SK-N-SH treated with all-trans-retinoic acid at 6 μM for 48 hours (cell line): Measurements from ENCODE around the gene SHB.

Experiments
- ATAC-seq: fragments of 200-7000 bp; cut with Tn5 transposase; 3 replicates; pipeline ENCODE4 v1.9.1; 2020; ENCODE audit warnings: mild to moderate bottlenecking, moderate library complexity
- ARNTL ChIP-seq: fragments of 450-650 bp; formaldehyde crosslinking; IDR thresholded peaks from 2 replicates; pipeline ENCODE4 v1.5.0; 2020; ENCODE audit warnings: low read depth, mild to moderate bottlenecking, moderate library complexity, borderline replicate concordance
- CREB5 ChIP-seq: fragments of 250-450 bp; sonication (Bioruptor Pico); IDR thresholded peaks from 2 replicates; pipeline ENCODE4 v1.5.1; 2020; ENCODE audit warnings: low read depth, mild to moderate bottlenecking, moderate library complexity
- CSDC2 ChIP-seq: fragments of 250-450 bp; sonication (Bioruptor Pico); IDR thresholded peaks from 2 replicates; pipeline ENCODE4 v1.5.0; 2020; ENCODE audit warnings: mild to moderate bottlenecking, moderate library complexity
- CSRNP3 ChIP-seq: fragments of 250-450 bp; sonication (Bioruptor Pico); IDR thresholded peaks from 2 replicates; pipeline ENCODE4 v1.5.1; 2021; ENCODE audit warnings: mild to moderate bottlenecking, moderate library complexity
- GLIS3 ChIP-seq: fragments of 250-450 bp; sonication (Bioruptor Pico); IDR thresholded peaks from 2 replicates; pipeline ENCODE4 v1.5.0; 2020; ENCODE audit warnings: mild to moderate bottlenecking, moderate library complexity
- ISL1 ChIP-seq: fragments of 250-450 bp; sonication (Bioruptor Pico); IDR thresholded peaks from 2 replicates; pipeline ENCODE4 v2.1.2; 2022; ENCODE audit warnings: mild to moderate bottlenecking, moderate library complexity
- OSR1 ChIP-seq: fragments of 250-450 bp; sonication (Bioruptor Pico); IDR thresholded peaks from 2 replicates; pipeline ENCODE4 v1.8.0; 2022; ENCODE audit warnings: moderate library complexity, mild to moderate bottlenecking, inconsistent platforms
- PATZ1 ChIP-seq: fragments of 250-450 bp; sonication (Bioruptor Pico); IDR thresholded peaks from 2 replicates; pipeline ENCODE4 v1.8.0; 2020; ENCODE audit warnings: mild to moderate bottlenecking, moderate library complexity, borderline replicate concordance
- POU6F1 ChIP-seq: fragments of 250-450 bp; sonication (Bioruptor Pico); IDR thresholded peaks from 2 replicates; pipeline ENCODE4 v1.8.0; 2021; ENCODE audit warnings: low read depth, mild to moderate bottlenecking, moderate library complexity, borderline replicate concordance
- PPARA ChIP-seq: fragments of 250-450 bp; sonication (Bioruptor Pico); IDR thresholded peaks from 2 replicates; pipeline ENCODE4 v1.5.0; 2020; ENCODE audit warnings: mild to moderate bottlenecking, borderline replicate concordance
- RARB ChIP-seq: fragments of 250-450 bp; sonication (Bioruptor Pico); IDR thresholded peaks from 2 replicates; pipeline ENCODE4 v1.8.0; 2021; ENCODE audit warnings: mild to moderate bottlenecking, moderate library complexity
- SNAI2 ChIP-seq: fragments of 250-450 bp; sonication (Bioruptor Pico); IDR thresholded peaks from 2 replicates; pipeline ENCODE4 v1.5.0; 2020; ENCODE audit warnings: mild to moderate bottlenecking, moderate library complexity
- TCF4 ChIP-seq: fragments of 250-450 bp; sonication (Bioruptor Pico); IDR thresholded peaks from 2 replicates; pipeline ENCODE4 v1.8.0; 2021; ENCODE audit warnings: mild to moderate bottlenecking, moderate library complexity, borderline replicate concordance
- TOX ChIP-seq: fragments of 250-450 bp; sonication (Bioruptor Pico); IDR thresholded peaks from 2 replicates; pipeline ENCODE4 v1.8.0; 2021; ENCODE audit warnings: mild to moderate bottlenecking, moderate library complexity, borderline replicate concordance
- TSHZ2 ChIP-seq: fragments of 250-450 bp; sonication (Bioruptor Pico); IDR thresholded peaks from 2 replicates; pipeline ENCODE4 v1.5.0; 2020; ENCODE audit warnings: mild to moderate bottlenecking, moderate library complexity
- ZC3H10 ChIP-seq: fragments of 250-450 bp; sonication (Bioruptor Pico); IDR thresholded peaks from 2 replicates; pipeline ENCODE4 v1.5.1; 2021; ENCODE audit warnings: mild to moderate bottlenecking, moderate library complexity
- ZFP3 ChIP-seq: fragments of 250-450 bp; sonication (Bioruptor Pico); IDR thresholded peaks from 2 replicates; pipeline ENCODE4 v1.5.0; 2020; ENCODE audit warnings: mild to moderate bottlenecking, moderate library complexity
- ZFP30 ChIP-seq: fragments of 450-650 bp; formaldehyde crosslinking; IDR thresholded peaks from 2 replicates; pipeline ENCODE4 v1.5.0; 2022; ENCODE audit warnings: mild to moderate bottlenecking, moderate library complexity
- ZNF565 ChIP-seq: fragments of 450-650 bp; formaldehyde crosslinking; conservative IDR thresholded peaks from 2 replicates; pipeline ENCODE4 v1.5.0; 2020; ENCODE audit warnings: low read depth, mild to moderate bottlenecking, moderate library complexity
- ZNF8 ChIP-seq: fragments of 450-650 bp; formaldehyde crosslinking; IDR thresholded peaks from 2 replicates; pipeline ENCODE4 v1.5.0; 2020; ENCODE audit warnings: mild to moderate bottlenecking, moderate library complexity

The SHB gene

GRCh38 chr9:37946041-37946440 is 123.0 kb downstream of the SHB start:
- ATAC-seq, result no peak
- TF ChIP-seq CSDC2 (no peak), TCF4 (no peak), ZC3H10 (CRISPR knock-in tag) (no peak), ARNTL (CRISPR knock-in tag) (no peak)

- peak; percentile 48; the same call in 1 of the 2 replicates for TF ChIP-seq TSHZ2 (CRISPR knock-in tag)
- TF ChIP-seq ISL1 (CRISPR knock-in tag), result peak; percentile 67
- no peak for TF ChIP-seq ZFP3 (CRISPR knock-in tag)
These were observed 124.2 kb downstream of the SHB start for GRCh38 chr9:37944671-37945481.

GRCh38 chr9:37944266-37944650 is 124.8 kb downstream of the SHB start:
- TF ChIP-seq CREB5 (CRISPR knock-in tag) (no peak), TCF4 (no peak), PPARA (CRISPR knock-in tag) (no peak), OSR1 (CRISPR knock-in tag) (no peak), PATZ1 (CRISPR knock-in tag) (no peak), ZNF565 (CRISPR knock-in tag) (no peak), CSRNP3 (CRISPR knock-in tag) (no peak), ZNF8 (CRISPR knock-in tag) (no peak), ZFP30 (CRISPR knock-in tag) (no peak), ARNTL (CRISPR knock-in tag) (no peak), GLIS3 (CRISPR knock-in tag) (no peak), RARB (CRISPR knock-in tag) (no peak), POU6F1 (CRISPR knock-in tag) (no peak), ZFP3 (CRISPR knock-in tag) (no peak), SNAI2 (CRISPR knock-in tag) (no peak), TOX (CRISPR knock-in tag) (no peak), CSDC2 (no peak), ISL1 (CRISPR knock-in tag) (no peak), ZC3H10 (CRISPR knock-in tag) (no peak)
- peak; percentile 22 for ATAC-seq

More at GRCh38 chr9:37944671-37945481, 124.2 kb downstream of the SHB start:
- peak; percentile 46 for ATAC-seq
